Stimulated activated CD8-positive, alpha-beta memory T cell treated with anti-CD3 and anti-CD28 coated beads, Interleukin-4, amount 100 ng/mL, for 1 hour (primary cell): ENCODE measurements around the gene CD37.
"Not testable (repeated sequence)": the region's sequence is repeated elsewhere in the genome, so short reads cannot be mapped to it uniquely, and the experiment has no call there.

ENCODE experiments used
- DNase-seq, 2 donors: peaks; one replicate each; pipeline ENCODE4 v3.0.0-alpha.2; 2020; ENCODE audit warnings: low read depth in 2 of 2, low spot score in 1 of 2

Gene CD37

GRCh38 chr19:49373174-49373573 is 38.0 kb downstream of the CD37 start:
- not testable (repeated sequence) for DNase-seq

- no peak for DNase-seq
These were observed 39.6 kb downstream of the CD37 start for GRCh38 chr19:49374665-49375434.

GRCh38 chr19:49378512-49378911 is 43.3 kb downstream of the CD37 start:
- no peak for DNase-seq

DNA sequence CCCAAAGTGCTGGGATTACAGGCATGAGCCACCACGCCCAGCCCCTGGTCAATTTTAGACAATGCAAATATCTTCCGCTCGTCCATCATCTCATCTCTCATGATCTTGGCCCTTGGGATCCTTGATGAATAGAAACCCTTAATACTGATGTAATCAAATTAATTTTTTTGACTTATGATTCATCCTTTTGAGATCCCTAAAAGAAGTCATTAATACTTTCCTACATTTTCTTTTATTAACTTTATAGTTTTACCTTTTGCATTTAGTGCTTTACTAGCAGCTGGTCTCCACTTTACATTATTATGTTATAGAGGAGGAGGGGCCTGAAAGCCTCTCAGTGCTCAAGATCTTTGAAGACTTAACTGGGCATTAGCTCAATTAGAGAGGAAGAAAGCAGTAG is 45.2 kb downstream of the CD37 start:
- DNase-seq, result no peak

DNA sequence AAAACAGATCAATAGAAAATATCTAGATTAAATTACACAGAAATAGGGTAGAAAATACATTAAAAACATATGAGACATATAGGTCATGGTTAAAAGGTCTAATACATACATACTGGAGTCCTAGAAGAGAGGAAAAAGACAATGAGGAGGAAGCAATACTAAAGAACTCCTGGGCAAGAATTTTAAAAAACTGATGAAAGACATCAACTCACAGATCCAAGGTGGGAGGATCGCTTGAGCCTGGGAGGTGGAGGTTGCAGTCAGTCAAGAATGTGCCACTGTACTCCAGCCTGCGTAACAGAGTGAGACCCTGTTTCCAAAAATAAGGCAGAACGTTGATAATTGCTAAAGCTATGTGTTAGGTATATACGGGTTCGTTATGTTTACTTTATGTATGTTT is 47.4 kb downstream of the CD37 start:
- DNase-seq, result no peak

- DNase-seq, result no peak
These were observed 48.4 kb downstream of the CD37 start for GRCh38 chr19:49383599-49383998.

GRCh38 chr19:49387936-49388372 is 52.7 kb downstream of the CD37 start, which contains the start of gene KASH5:
Gene KASH5 (plus strand): TSS chr19:49388249. CDS start chr19:49390884, 2,635 bp downstream.
- peak; percentile 49 to 82 for DNase-seq

DNA sequence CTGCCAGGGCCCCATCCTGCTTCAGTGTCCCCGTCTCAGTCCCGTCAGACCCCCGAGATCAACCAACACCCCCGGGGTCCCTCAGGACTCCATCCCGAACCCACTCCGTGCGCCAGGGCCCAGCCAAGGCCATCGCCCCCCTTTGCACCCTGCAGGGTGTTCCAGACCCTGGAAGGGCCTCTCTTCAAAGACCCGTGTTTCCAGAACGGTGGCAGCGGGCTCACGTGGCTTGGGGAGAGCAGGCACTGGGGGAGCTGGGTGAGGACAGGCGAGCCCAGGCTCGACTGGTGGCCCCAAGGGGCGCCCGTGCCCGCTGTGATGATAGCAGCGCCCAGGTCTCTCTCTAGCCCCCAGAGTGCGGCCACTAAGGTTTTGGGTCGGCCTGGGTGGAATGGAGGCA is 54.2 kb downstream of the CD37 start:
- DNase-seq, result no peak
